OCI-M2 (cell line): ENCODE data around the gene ALG1.
A peak's percentile ranks its signal among the peaks of the same experiment; 100 is the strongest.

Experiments
- DNase-seq: peaks from one replicate; lab custom pipeline; 2025; ENCODE audit not compliant: unreplicated experiment; lab: John Stamatoyannopoulos, UW

ALG1 gene

GRCh38 chr16:5071681-5072333 is at the start of gene ALG1:
Gene ALG1 (plus strand): TSS chr16:5071843. CDS start chr16:5071850, 7 bp downstream.
- peak; percentile 60 for DNase-seq

GRCh38 chr16:5022521-5022920 is 49.1 kb upstream of the ALG1 start:
- DNase-seq: no peak

GRCh38 chr16:5024632-5025031 is 47.0 kb upstream of the ALG1 start:
- DNase-seq: no peak

GRCh38 chr16:5025171-5025632 is 46.4 kb upstream of the ALG1 start:
- no peak for DNase-seq

GRCh38 chr16:5026664-5027063 is 45.0 kb upstream of the ALG1 start:
- no peak for DNase-seq

- DNase-seq: no peak
Measured at GRCh38 chr16:5027086-5027485, 44.6 kb upstream of the ALG1 start.

- DNase-seq: no peak
Measured at GRCh38 chr16:5027575-5028235, 43.9 kb upstream of the ALG1 start.

- no peak for DNase-seq
Measured at GRCh38 chr16:5028950-5029475, 42.6 kb upstream of the ALG1 start.

- DNase-seq: no peak
Measured at GRCh38 chr16:5030251-5030870, 41.3 kb upstream of the ALG1 start.

- DNase-seq: no peak
Measured at GRCh38 chr16:5031601-5032000, 40.0 kb upstream of the ALG1 start.

- DNase-seq: no peak
Measured at GRCh38 chr16:5032748-5033167, 38.9 kb upstream of the ALG1 start.

- DNase-seq: no peak
Measured at GRCh38 chr16:5033256-5034166, 38.1 kb upstream of the ALG1 start, which contains the start of gene NAGPA. Gene NAGPA (minus strand): TSS chr16:5033935. CDS start chr16:5033914, 21 bp downstream.

- DNase-seq: no peak
Measured at GRCh38 chr16:5034167-5034523, 37.5 kb upstream of the ALG1 start.

GRCh38 chr16:5035909-5036227 is 35.8 kb upstream of the ALG1 start:
- no peak for DNase-seq

- no peak for DNase-seq
Measured at GRCh38 chr16:5036228-5037156, 35.2 kb upstream of the ALG1 start.

GRCh38 chr16:5040451-5040850 is 31.2 kb upstream of the ALG1 start:
- DNase-seq: no peak

GRCh38 chr16:5041600-5042133 is 30.0 kb upstream of the ALG1 start:
- no peak for DNase-seq

GRCh38 chr16:5042574-5043171 is 29.0 kb upstream of the ALG1 start:
- no peak for DNase-seq

- DNase-seq: no peak
Measured at GRCh38 chr16:5044011-5044540, 27.6 kb upstream of the ALG1 start.
